NT2/D1 (cell line): ENCODE results near the gene TUBA4A.
"Not testable (repeated sequence)": the region's sequence is repeated elsewhere in the genome, so short reads cannot be mapped to it uniquely, and the experiment has no call there.

ENCODE experiments used
- DNase-seq: peaks from one replicate; pipeline ENCODE4 v3.0.0-alpha.2; 2011; ENCODE audit warnings: low read depth, low spot score
- H3K27me3 ChIP-seq: 2 replicates; pipeline ENCODE4 v1.6.0; 2011; ENCODE audit warnings: mild to moderate bottlenecking; ENCODE audit not compliant: insufficient read length, insufficient read depth
- H3K36me3 ChIP-seq: 2 replicates; pipeline ENCODE4 v1.6.1; 2011; ENCODE audit warnings: mild to moderate bottlenecking, low read length, mixed read lengths; ENCODE audit not compliant: insufficient read depth, insufficient read length
- H3K4me1 ChIP-seq: 2 replicates; pipeline ENCODE4 v1.5.1; 2011; ENCODE audit not compliant: insufficient read depth, insufficient read length
- H3K4me3 ChIP-seq: 2 replicates; pipeline ENCODE4 v1.5.1; 2011; ENCODE audit warnings: low read depth; ENCODE audit not compliant: insufficient read length
- H3K9ac ChIP-seq: 2 replicates; pipeline ENCODE4 v1.6.0; 2011; ENCODE audit warnings: low read depth; ENCODE audit not compliant: insufficient read length
- H3K9me3 ChIP-seq: 2 replicates; pipeline ENCODE4 v1.5.1; 2011; ENCODE audit warnings: mild to moderate bottlenecking, low read length; ENCODE audit not compliant: insufficient read depth
- SUZ12 ChIP-seq: IDR thresholded peaks from 2 replicates; pipeline ENCODE4 v1.6.1; 2011; ENCODE audit not compliant: insufficient read length, insufficient read depth; ENCODE audit errors: extremely low read depth
- YY1 ChIP-seq: IDR thresholded peaks from 2 replicates; pipeline ENCODE4 v1.6.1; 2011; ENCODE audit not compliant: insufficient read length, insufficient read depth
- ZNF274 ChIP-seq: IDR thresholded peaks from 2 replicates; pipeline ENCODE4 v1.6.1; 2011; ENCODE audit warnings: mild to moderate bottlenecking, low read depth, low read length

TUBA4A gene

GRCh38 chr2:219290381-219291171, 36.9 kb upstream of the TUBA4A start:
- Histone ChIP-seq H3K36me3 (peaks cover 26% of the 10 kb centered on the region), H3K4me1 (peaks cover 13% of the 10 kb centered on the region), H3K9ac (peak overlapping the region; percentile 21), H3K9me3 (peaks cover 24% of the 10 kb centered on the region), H3K4me3 (no peak overlapping the region), H3K27me3 (peaks cover 3% of the 10 kb centered on the region)
- DNase-seq: no peak
- TF ChIP-seq ZNF274 (no peak), SUZ12 (no peak), YY1 (no peak)

- no peak for DNase-seq
- TF ChIP-seq ZNF274 (no peak), YY1 (no peak), SUZ12 (no peak)
- H3K9me3 ChIP-seq: peaks cover 17% of the 10 kb centered on the region; the same call in 1 of the 2 replicates
- H3K9ac ChIP-seq: peak overlapping the region; percentile 21
- no peak overlapping the region for H3K4me3 ChIP-seq
- no peaks in the 10 kb centered on the region for H3K27me3 ChIP-seq
- H3K4me1 ChIP-seq: peaks cover 9% of the 10 kb centered on the region
- H3K36me3 ChIP-seq: peaks cover 34% of the 10 kb centered on the region
Observed at GRCh38 chr2:219289537-219290361, 36.0 kb upstream of the TUBA4A start.

GRCh38 chr2:219289195-219289536, 35.4 kb upstream of the TUBA4A start:
- no peak for DNase-seq
- H3K4me1 ChIP-seq: peaks cover 6% of the 10 kb centered on the region
- peaks cover 40% of the 10 kb centered on the region for H3K36me3 ChIP-seq
- H3K27me3 ChIP-seq: no peaks in the 10 kb centered on the region
- H3K4me3 ChIP-seq: no peak overlapping the region
- H3K9me3 ChIP-seq: peaks cover 17% of the 10 kb centered on the region; the same call in 1 of the 2 replicates
- TF ChIP-seq ZNF274 (no peak), YY1 (no peak), SUZ12 (no peak)
- H3K9ac ChIP-seq: no peak overlapping the region

DNA sequence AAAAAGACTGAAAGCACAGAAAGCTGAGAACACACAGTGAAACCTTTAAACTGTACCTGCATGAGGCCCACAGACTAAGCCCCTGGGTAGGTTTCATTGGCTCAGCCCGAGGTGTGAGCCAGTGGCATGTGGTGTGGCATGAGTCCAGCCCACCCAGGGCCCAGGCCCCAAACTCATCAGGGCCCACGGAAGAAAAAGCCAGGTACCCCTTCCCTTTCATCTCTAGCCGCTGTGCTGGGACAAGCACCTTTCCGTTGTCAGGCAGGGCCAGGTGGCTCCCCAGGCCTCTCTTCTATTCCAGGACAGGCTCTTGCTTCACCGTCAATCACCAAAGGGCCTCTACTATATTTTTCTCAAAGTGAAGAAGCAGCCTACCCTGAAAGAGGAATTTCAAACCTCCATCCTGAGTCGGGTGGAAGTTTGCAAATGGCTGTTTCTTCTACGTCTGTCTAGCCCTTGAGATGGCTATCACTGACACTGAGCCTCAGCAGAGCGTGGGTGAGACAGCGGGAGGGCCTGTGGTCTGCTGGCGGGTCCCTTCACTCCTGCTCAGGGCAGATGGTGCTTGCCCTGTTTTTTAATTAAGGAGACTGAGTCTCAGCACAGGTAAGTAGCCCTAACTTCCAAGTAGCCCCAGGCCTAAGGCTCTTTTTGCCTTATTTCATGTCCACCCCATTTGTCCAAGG, 34.0 kb upstream of the TUBA4A start:
- Histone ChIP-seq H3K36me3 (peaks cover 51% of the 10 kb centered on the region), H3K4me1 (peaks cover 5% of the 10 kb centered on the region), H3K9me3 (peaks cover 5% of the 10 kb centered on the region; the same call in 1 of the 2 replicates), H3K4me3 (no peak overlapping the region), H3K9ac (peak overlapping the region; percentile 52), H3K27me3 (no peaks in the 10 kb centered on the region)
- TF ChIP-seq YY1: no peak
- no peak for TF ChIP-seq ZNF274
- DNase-seq: no peak

GRCh38 chr2:219287116-219287440, 33.4 kb upstream of the TUBA4A start:
- H3K9me3 ChIP-seq, H3K4me3 ChIP-seq, H3K4me1 ChIP-seq, H3K9ac ChIP-seq, H3K27me3 ChIP-seq, DNase-seq: not testable (repeated sequence)
- peaks cover 57% of the 10 kb centered on the region for H3K36me3 ChIP-seq

GRCh38 chr2:219286436-219287115, 32.9 kb upstream of the TUBA4A start:
- no peak for DNase-seq
- Histone ChIP-seq H3K27me3 (no peaks in the 10 kb centered on the region), H3K9me3 (no peaks in the 10 kb centered on the region), H3K36me3 (peaks cover 62% of the 10 kb centered on the region), H3K4me3 (no peak overlapping the region), H3K9ac (peak overlapping the region; percentile 36), H3K4me1 (peaks cover 8% of the 10 kb centered on the region)
- TF ChIP-seq ZNF274: no peak
- no peak for TF ChIP-seq SUZ12
- no peak for TF ChIP-seq YY1

DNA sequence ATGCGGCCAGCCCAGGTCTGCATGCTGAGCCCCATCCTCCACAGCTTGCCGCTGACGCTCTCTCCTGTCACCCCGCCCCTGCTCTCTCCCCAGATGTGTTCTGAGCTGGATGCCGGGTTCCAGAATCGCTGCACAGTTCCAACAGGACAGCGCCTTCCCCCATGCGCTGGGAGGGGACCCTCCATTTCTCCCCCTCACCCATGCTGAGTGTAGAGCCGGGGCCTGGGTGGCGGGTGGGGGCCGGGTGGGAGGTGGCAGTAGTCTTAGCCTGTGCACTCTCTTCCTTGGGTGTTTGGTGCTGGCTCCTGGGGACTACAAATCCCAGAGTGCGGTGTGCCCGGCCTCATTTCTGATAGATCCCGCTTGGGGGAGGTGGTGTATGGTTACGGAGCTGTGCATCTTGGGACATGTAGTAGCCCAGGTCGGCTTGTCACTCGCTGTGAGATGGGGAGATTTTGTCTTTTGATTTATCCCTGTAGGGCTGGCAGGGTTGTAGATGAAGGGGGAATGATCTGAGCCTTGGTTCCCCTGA, 32.2 kb upstream of the TUBA4A start:
- TF ChIP-seq SUZ12 (no peak), YY1 (no peak), ZNF274 (no peak)
- Histone ChIP-seq H3K4me1 (peaks cover 8% of the 10 kb centered on the region), H3K4me3 (no peak overlapping the region), H3K9ac (peak overlapping the region; percentile 36), H3K9me3 (no peaks in the 10 kb centered on the region), H3K36me3 (peaks cover 66% of the 10 kb centered on the region), H3K27me3 (no peaks in the 10 kb centered on the region)
- no peak for DNase-seq
